HG03575 (cell line): ENCODE data around the gene UBE3B.

ENCODE experiments used
- ATAC-seq: cut with Tn5 transposase; IDR thresholded peaks from one replicate; pipeline ENCODE4 v1.9.1; 2021; ENCODE audit not compliant: unreplicated experiment, insufficient number of reproducible peaks, low FRiP score; ENCODE audit errors: extremely low read depth

Gene UBE3B

DNA sequence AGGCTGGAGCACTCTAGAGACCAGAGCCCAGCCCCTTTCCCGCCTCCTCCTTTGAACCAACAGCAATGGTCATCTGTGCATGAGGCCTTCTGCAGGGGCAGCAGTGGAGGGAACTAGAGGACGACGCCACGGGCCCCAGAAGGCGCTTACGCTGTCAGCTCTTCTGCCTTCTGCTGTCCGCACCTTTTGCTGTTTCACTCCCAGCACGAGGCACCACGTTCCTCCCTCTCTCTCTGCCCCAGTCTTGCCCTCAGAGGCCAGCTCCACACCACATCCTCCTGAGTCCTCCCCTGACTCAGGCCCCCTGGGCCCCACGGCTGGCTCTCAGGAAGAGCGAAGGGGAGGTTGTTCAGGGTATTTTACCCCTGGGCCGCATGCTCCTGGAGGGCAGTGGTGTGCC is 80.4 kb downstream of the UBE3B start:
- ATAC-seq = no peak

DNA sequence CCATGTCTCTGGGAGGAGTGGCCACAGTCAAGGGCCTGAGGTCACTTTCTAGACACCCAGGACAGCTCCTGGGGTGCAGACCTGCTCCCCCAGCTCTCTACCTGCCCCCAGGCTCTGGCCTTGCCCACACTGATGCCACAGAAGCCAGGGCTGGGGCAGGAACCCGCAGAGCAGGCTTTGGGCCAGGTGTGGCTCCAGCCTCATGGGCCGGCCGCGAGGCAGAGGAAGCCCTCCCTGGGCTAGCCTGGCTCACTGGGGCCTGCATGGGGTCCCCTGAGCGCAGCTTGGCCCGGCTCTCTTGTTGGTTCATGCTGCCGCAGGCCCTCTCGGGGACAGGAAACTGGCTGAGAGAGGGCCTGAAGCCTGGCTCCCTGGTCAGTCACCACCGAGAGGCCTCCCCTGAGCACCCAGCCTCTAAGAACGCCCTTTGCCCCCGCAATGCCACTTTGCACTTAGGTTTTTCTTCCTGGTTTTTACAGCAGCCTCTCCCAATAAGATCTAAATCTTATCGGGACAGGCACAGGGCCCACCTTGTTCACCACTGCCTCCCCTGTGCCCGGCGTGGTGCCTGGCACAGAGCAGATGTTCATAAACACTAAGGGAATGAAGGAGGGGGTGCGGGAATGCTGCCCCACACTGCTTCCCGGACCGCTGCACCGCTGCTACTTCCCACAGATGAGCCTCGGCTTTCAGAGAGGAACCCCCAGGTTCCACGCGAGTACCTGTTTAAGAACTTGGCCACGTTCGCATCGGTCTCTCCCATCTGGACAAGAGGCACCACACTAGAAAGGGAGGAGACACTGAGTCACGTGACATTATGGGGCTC is 81.2 kb downstream of the UBE3B start:
- no peak for ATAC-seq

DNA sequence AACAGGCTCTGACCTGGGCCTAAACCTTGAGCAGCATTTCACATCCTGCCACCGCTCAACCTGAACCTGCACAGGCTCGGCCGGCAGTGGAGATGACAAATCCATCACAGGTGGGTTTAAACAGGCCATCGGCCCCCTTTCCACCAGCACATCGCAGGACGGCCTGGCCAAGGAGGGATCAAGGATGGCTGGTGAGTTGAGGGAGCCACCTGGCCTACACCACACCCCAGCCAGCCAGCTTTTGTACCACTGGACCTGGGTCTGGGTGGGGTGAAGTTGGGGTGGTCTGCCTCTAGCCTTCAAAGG is 81.7 kb downstream of the UBE3B start:
- ATAC-seq = no peak

DNA sequence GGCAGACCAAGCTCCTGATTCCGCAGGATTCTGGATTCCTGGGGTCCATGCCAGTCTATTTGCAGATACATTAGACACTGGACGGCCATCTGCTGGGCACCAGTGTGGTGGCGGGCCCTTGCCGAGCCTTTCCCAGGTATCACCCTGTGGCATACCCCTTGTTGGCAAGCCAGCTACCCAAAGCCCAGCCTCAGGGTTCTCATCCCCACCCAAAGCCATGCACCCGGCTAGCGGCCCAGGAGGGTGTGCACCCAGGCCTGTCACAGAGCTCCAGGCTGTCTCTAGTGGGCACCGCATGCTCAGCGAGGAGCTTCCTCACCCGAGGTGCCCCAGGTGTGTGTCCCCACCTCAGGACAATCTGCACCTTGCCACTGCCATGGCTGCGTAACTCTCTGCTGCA is 82.2 kb downstream of the UBE3B start:
- ATAC-seq = no peak

DNA sequence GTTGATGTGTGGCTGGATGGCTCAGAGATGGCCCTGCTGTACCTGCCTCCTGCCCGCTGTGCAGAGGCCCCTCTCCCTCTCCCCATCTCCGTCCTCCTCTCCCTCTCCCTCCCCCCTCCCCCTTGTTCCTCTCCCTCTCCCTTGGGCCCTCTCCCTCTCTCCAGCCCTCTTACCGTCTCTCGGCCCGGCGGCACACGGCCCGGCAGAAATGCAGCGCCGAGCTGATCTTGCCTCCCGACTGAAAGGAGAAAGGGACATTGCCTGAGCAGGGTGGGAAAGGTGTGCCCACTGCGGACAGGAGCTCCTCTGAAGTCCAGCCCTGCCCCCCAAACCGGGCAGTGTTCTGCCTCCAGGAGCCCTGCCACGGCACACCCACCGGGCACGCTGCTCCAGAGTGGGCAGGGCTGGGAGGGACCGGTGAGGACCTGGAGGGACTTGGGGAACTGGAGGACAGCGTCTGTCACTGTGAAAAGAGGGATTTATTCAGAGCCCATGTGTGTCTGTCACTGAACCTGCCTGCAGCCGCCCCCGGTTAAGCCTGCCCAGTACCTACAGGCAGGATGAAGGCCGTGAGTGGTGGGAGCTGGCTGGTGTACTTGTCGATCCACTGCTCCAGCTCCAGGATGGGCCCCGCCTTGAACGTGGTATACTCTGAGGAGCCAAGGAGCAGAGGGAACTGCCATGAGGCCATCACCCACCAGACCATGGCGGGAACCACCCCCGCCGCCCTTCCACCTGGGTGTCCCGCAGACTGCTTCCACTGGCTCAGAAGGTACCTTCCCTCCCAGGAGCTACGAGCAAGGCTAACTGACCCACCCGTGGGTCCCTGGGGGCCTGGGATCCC is 83.7 kb downstream of the UBE3B start:
- no peak for ATAC-seq

DNA sequence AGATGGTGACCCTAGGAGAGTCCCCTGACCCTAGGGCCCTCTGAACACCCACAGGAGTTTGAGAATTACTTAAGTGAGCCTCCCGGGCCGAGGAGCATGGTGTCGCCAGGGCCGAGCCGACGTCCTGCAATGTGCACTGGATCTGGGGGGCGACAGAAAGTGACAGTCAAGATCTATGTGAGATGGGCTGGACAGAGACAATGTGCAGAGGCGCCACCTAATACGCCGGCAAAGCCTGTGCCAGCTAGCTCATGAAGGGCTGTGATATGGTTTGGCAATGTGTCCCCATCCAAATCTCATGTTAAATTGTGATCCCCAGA is 84.2 kb downstream of the UBE3B start:
- ATAC-seq = no peak

DNA sequence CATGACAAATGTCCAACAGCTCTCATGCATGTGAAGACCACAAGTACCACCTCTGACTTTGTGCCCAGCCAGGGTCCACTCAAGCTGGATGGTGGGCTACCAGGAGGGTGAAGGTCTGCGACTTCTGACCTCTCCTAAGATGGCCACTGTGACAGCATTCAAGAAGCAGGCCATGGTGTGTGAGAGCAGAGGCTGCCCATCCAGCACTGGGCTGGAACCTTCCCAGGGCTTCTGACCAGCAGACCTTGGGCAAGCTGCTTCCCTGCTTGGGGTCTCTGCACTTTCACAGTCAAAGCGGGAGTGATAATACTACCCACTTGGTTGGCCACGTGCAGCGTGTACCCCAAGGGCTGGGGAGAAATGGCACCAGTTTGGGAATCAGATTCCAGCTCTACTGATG is 85.4 kb downstream of the UBE3B start:
- ATAC-seq = no peak

DNA sequence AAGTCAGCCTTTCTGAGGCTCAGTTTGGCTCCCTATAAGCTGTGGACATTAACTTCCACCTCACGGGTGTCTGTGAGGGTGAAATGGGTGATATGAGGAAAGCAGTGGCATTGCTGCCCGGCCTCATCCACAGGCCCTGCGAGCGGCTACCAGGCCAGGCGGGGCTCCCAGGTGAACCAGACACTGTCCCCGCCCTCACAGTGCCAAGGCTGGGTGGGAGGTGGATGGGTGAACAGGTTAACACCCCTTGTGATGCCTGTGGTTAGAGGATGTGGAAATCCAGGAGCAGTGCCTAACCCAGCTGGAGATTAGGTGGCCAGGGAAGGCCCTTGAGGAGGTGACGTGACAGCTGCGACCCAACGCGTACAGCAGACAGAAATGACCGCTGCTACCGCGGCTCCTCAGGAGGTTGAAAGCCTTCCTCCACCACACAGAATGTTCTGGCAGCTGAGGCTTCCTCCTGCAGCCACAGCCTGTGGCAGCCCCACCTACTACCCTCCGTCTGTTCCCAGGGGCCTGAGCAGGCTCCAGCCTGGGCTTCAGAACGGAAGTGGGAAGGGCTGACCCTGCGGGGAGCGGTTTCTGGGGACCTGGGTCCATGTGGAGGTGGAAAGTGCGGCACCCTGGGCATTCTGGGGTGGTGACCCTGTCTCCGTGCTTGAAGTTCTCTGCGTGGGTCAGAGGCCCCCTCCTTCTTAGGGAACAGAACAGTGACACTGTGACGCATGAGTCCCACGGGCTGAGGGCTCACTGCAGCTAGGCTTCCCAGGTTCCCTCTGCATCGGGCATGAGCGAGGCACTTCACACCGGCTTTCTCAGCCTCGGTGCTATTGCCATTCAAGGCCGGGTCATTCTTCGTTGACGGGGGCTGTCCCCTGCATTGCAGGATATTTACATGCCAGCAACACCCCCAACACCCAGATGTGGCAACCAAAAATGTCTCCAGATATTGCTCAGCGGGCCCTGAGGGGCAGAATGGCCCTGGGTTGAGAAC is 86.2 kb downstream of the UBE3B start:
- ATAC-seq = no peak

DNA sequence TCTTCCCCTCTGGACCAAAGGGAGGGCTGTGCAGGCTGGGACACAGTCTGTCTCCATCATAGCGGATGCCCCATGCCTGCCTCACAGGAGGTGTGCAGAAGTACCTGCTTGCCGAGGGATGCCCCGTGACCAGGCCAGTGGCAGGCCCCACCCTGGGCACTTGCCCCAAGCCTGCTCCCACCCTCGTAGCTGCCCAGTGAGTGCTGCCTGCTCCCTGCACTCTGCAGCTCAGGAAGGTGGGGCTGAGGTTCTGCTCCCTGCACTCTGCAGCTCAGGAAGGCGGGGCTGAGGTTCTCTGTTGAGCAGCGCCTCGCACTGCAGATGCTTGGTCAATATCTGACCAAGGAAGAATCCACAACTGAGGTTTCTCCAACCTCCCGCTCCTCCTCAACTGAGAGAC is 89.0 kb downstream of the UBE3B start:
- no peak for ATAC-seq

DNA sequence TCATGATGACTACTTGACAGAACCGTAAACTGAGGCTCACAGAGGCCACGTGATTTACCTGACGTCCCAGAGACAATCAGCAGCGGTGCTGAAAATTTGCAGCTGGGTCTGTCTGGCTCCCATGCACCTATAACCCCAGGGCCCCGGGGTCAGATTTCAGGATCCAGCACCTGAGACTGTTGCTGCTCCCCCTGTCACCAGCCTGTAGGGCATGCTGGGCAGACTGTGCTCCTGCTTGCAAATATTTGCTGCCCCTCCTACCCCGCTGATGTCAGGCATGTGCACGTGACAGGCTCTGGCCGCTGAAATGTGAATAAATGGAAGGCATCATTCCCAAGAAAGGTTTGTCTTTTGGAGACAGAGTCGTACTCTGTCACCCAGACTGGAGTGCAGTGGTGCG is 89.9 kb downstream of the UBE3B start:
- no peak for ATAC-seq

DNA sequence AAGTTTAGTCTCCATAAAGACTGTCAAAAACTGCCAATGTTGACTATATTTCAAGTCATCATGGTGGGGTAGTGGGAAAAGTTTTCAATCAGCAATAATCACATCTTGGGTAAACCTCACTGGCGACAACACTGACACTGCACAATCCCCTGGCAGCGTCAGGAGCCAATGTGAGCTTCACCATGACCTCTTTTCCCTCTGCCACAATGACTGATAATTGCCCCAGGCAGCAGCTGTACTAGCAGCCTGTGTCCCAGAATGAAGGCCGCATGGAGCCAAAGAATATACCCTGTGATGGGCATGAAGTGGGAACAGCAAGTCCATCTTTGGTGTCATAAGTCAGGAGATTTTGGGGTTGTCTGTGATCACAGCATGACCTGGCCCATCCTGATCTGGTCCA is 90.5 kb downstream of the UBE3B start:
- no peak for ATAC-seq

DNA sequence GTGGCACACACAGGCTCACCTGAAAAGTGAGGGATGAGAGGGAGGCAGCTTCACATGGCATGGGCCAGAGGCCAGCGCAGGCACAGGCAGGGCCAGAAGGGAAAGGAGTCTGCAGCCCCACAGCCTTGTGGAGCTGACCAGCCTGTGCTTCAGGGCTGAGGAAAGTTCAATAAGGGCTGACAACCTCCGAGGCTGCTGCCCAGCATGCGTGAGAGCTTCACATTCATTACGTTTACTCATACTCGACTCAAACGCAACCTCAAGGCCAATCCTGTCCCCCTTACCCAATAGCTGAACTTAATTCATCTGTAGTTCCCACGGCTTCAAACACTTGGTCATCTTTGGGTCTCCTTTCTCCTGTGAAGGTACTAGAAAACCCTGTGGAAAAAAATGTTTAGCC is 91.1 kb downstream of the UBE3B start:
- ATAC-seq = no peak

DNA sequence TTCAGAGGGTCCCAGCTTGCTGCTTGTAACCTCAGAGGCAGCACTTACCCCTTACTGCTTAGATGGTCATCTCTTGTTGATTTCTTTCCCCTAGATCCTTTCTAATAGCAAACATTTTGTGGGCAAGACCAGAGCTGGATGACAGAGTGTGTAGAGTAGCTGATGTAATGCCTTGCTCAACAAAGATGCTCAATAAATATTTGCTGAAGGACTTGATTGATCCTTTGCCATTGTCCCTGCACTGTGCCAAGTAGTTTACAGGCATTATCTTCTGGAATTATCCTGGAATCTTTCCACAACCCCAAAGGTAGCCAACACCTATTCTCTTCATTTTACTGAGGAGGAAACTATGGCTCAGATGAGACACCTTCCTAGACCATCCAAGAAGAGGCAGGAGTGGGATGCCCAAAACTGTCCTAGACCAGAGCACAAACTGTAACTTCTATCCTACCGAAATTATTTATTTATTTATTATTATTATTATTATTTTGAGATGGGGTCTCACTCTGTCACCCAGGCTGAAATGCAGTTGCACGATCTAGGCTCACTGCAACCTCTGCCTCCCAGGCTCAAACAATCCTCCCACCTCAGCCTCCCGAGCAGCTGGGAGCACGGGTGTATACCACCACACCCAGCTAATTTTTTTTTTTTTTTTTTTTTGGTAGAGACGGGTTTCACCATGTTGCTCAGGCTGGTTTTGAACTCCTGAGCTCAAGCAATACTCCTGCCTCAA is 94.5 kb downstream of the UBE3B start:
- no peak for ATAC-seq

DNA sequence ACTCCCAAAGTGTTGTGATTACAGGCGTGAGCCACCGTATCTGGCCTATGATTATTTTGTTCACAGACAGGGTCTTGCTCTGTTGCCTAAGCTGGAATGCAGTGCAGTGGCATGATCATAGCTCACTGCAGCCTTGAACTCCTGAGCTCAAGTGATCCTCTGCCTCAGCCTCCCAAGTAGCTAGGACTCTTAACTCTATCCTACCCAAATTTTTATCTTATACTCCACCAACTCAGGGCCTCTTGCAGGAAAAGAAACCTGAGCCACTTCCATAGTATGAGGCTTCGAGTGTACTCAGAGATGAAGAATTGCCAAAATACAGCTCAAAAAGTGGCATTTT is 95.0 kb downstream of the UBE3B start:
- ATAC-seq = no peak

DNA sequence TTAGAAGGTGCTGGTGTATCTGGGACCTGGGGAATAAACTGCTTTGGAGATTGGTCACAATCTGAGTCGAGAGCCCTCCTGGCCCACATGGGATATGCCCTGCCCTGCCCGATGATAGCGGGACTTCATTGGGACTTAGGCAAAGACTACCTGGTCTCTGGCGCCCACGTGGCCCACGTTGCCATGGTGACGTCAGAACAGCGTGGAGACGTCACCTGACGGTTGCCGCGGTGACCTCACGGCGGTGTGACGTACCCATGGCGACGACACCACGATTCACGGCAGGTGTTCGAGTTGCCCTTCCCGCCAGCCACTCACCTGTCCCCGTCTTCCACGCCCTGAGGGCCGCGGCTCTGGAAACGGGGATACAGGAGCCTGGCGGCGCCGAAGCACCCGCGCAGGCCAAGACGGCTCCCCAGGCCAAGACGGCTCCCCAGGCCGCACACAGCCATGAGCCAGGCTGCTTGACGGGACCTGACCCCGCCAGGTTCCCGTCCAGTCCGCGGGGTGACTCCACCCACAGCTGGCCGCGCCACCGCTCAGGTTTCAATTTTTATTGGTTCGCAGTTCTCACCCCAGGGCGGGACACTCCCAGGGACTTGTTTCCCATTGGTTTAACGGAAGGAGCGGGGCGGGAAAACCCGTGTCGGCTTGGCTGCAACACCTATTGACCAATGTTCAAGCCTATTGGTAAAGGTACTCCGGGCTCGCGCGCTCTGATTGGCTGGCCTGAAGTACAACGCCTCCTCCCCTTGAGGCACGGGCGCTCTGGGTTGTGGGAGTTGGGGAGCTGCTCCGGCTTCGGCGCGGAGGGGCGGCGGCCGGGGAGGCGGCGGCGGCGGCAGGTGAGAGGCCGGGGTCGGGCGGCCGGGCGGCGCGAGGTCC is 95.8 kb downstream of the UBE3B start, which contains the start of the genes MMAB and MVK:
Gene MMAB, minus strand, starts transcription at position 476 of the 885 bp plus-strand sequence. Its CDS starts 24 bp downstream, at position 452.
Gene MVK, plus strand, starts transcription at position 766 of the 885 bp plus-strand sequence. CDS start 1,029 bp downstream, outside the sequence.
- ATAC-seq = peak; percentile 88

DNA sequence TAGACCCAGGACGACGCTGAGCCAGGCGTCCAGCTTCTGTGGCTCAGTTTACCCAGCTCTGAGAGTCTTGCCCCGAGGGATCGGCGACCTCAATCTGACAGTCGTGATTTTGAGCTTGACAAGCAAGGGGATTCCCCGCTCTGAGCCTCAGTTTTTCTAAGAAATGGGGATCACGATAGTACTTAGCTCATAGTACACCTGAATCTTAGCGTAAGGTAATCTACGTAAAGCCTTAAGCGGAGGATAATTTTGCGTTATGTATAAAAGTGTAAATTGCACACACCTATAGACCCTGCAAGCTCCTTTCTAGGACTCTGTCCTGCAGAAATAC is 96.4 kb downstream of the UBE3B start:
- ATAC-seq = peak; percentile 4

DNA sequence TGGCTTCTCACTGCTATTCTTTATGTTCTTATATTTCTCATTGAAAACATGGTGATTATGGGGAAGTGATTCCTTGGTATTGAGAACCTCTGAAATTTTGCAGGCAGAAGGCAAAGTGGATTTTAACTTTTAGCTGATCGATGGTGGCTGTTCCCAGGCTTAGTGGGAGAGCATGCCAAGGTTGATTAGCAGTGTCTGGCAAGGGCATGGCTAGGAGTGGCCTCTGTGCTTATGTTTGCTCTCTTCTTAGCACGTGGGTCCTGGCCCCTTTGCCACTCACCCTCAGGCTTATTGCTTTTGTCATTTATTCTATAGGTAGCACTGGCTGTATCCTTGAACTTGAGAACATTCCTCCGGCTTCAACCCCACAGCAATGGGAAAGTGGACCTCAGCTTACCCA is 98.2 kb downstream of the UBE3B start:
- no peak for ATAC-seq

DNA sequence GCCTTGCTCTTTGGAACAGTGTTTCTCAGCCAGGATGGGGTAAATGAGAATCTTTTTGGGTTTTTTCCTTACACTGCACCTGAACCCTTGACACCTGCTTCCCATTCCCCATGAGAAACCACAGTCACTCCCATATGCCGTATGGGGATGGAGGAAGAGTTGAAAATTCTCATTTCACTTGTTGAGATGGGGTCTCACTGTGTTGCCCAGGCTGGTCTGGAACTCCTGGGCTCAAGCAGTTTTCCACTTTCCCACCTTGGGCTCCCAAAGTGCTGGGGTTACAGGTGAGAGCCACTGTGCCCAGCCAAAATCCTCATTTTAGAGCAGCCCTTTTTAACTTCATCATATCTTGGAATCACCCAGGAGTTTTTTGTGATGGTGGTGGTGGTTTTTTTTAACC is 99.9 kb downstream of the UBE3B start:
- no peak for ATAC-seq
